ENCODE results near the gene PMFBP1.
"Not testable (repeated sequence)": the region's sequence is repeated elsewhere in the genome, so short reads cannot be mapped to it uniquely, and the experiment has no call there.

The PMFBP1 gene

GRCh38 chr16:72091217-72091616 is 80.7 kb downstream of the PMFBP1 start:
- CTCF ChIA-PET = interaction anchor here (0.8 to 1.4 kb wide), 3 partner anchors 12 to 375 kb away, joined by 3 read pairs; no protein-coding TSS in a partner anchor
- no peak for TF ChIP-seq CTCF (IDR thresholded peaks at IDR 0.05; ENCODE audit: control extremely low read depth, extremely low read depth, low read depth, missing control alignments)
- DNase-seq (ENCODE audit: extremely low spot score) = no peak
- POLR2A ChIA-PET = no interaction called here

GRCh38 chr16:72085002-72085401 is 87.0 kb downstream of the PMFBP1 start:
- POLR2A ChIA-PET = interaction anchor here (2.2 kb wide), 1 partner anchor 8 kb away, joined by 6 read pairs; the partner anchor contains the start of genes DHX38 and TXNL4B
- DNase-seq (ENCODE audit: extremely low spot score) = no peak
- CTCF ChIA-PET = no interaction called here
- TF ChIP-seq CTCF (IDR thresholded peaks at IDR 0.05; ENCODE audit: control extremely low read depth, extremely low read depth, low read depth, missing control alignments) = no peak

GRCh38 chr16:72084445-72084844 is 87.5 kb downstream of the PMFBP1 start:
- TF ChIP-seq CTCF (IDR thresholded peaks at IDR 0.05; ENCODE audit: control extremely low read depth, extremely low read depth, low read depth, missing control alignments) = no peak
- DNase-seq (ENCODE audit: extremely low spot score) = no peak
- POLR2A ChIA-PET = interaction anchor here (2.2 kb wide), 1 partner anchor 9 kb away, joined by 6 read pairs; the partner anchor contains the start of genes DHX38 and TXNL4B
- CTCF ChIA-PET = no interaction called here

- TF ChIP-seq CTCF (IDR thresholded peaks at IDR 0.05; ENCODE audit: control extremely low read depth, extremely low read depth, low read depth, missing control alignments) = no peak
- DNase-seq (ENCODE audit: extremely low spot score) = no peak
- CTCF ChIA-PET = no interaction called here
- POLR2A ChIA-PET = interaction anchor here (2.2 kb wide), 1 partner anchor 10 kb away, joined by 6 read pairs; the partner anchor contains the start of genes DHX38 and TXNL4B
Observed at GRCh38 chr16:72083778-72084404, 88.1 kb downstream of the PMFBP1 start.

GRCh38 chr16:72076991-72077706 is 94.8 kb downstream of the PMFBP1 start:
- DNase-seq (ENCODE audit: extremely low spot score); POLR2A ChIA-PET: not testable (repeated sequence)
- CTCF ChIA-PET = interaction anchor here (1.3 kb wide), 1 partner anchor 11 kb away, joined by 4 read pairs; no protein-coding TSS in a partner anchor

- DNase-seq (ENCODE audit: extremely low spot score); POLR2A ChIA-PET; CTCF ChIA-PET: not testable (repeated sequence)
Observed at GRCh38 chr16:72075067-72075466, 96.9 kb downstream of the PMFBP1 start.

DNA sequence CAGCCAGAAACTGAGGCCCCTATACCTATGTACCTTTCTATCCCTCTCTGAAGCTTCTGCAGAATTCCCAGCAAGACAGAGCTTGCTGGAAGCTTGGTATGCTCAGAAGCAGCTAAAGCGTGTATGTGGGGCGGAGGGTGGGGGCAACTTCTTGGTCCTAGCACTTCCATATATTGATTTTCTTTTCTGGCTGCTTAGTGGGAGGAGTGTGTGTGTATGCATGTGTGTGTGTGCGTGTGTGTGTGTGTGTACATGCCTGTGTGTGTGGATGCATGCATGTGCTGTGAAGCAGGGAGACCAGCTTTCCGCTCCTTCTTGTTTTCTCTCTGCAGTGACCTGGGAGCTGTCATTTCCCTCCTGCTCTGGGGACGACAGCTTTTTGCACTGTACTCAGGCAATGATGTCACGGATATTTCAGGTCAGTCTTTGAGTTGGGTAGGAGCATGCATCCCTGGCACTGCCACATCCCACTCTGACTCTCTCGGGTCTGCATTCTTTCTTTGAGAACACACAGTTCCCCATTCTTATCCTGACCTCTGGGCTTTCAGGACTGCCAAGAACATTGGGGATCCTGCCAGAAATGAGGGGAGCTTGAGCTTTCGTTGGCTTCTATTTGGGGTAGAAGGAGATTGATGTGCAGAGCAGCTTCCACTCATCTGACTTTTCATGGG is 98.3 kb downstream of the PMFBP1 start:
- no peak for DNase-seq (ENCODE audit: extremely low spot score)
- CTCF ChIA-PET = interaction anchor here (0.8 kb wide), 1 partner anchor 10 kb away, joined by 3 read pairs; the partner anchor contains the start of gene HPR
- POLR2A ChIA-PET = no interaction called here
- no peak for TF ChIP-seq CTCF (IDR thresholded peaks at IDR 0.05; ENCODE audit: control extremely low read depth, extremely low read depth, low read depth, missing control alignments)

All from GM10248 (cell line).